Right cardiac atrium (tissue), 5 donors: Measurements from ENCODE around the gene TMCO5A. TPM values are rescaled to one million over a fixed set of nuclear protein-coding genes. Genes with fewer than 3 reads are reported as not detected.

Source experiments
- ATAC-seq, 2 donors: fragments of 200-7000 bp; cut with Tn5 transposase; one replicate each; pipeline versions ENCODE4 v1.8.0 to v1.9.1; 2020; ENCODE audit warnings: moderate library complexity in 2 of 2, mild to moderate bottlenecking in 1 of 2
- DNase-seq, 3 donors: peaks; one replicate each; pipeline ENCODE4 v3.0.0-alpha.2; 2020
- H3K27ac ChIP-seq: one replicate; pipeline ENCODE4 v1.5.1; 2013; ENCODE audit warnings: mild to moderate bottlenecking, low read length, control low read depth, moderate library complexity
- H3K27me3 ChIP-seq: one replicate; pipeline ENCODE4 v1.6.1; 2013; ENCODE audit not compliant: control insufficient read depth, insufficient read depth
- H3K4me1 ChIP-seq: one replicate; pipeline ENCODE4 v1.6.1; 2013; ENCODE audit warnings: low read length; ENCODE audit not compliant: control insufficient read depth, insufficient read depth
- H3K4me3 ChIP-seq: one replicate; pipeline ENCODE4 v1.5.1; 2013; ENCODE audit warnings: low read length, control low read depth
- H3K9me3 ChIP-seq: one replicate; pipeline ENCODE4 v1.6.1; 2013; ENCODE audit warnings: low read length; ENCODE audit not compliant: control insufficient read depth
- WGBS: extraction: QIAGEN DNeasy Blood & Tissue Kit; methylation state at CpG from one replicate; pipeline ENCODE4 v1.1.7; 2013; 5-methylcytosine and 5-hydroxymethylcytosine counted together
- intact Hi-C, 4 donors: fragments of 100-400 bp; cut with DNase I; formaldehyde crosslinking; loops; one replicate each; pipeline versions ENCODE4 v1.11.0 to v1.14.0; 2022 to 2023
- polyA plus RNA-seq: library from polyadenylated mRNA; stranded (reverse); fragments of 200-250 nt; gene quantifications from one replicate; pipeline ENCODE4 v1.2.3, GENCODE V29; 2013
- total RNA-seq, 4 donors: library from RNA; stranded (reverse); fragmentation: NEBNext Ultra II Directional; extraction: Animal tissue kit (Norgen Biotek cat#: 25700); gene quantifications; one replicate each; pipeline ENCODE4 v1.2.1, GENCODE V29; 2021
- donor health status: healthy with polysubstance abuse.
- donor health status: DM: no; HTN: yes; CAD: no.
- donor health status: DM: no; HTN: no; CAD: no.
- donor health status: DM: no; HTN: yes; CAD: no; lungs with severe emphysema.
- donor health status: DM: yes; HTN: yes; CAD: no.

TMCO5A gene
- total and polyA plus RNA-seq, 5 donors = not detected

GRCh38 chr15:37973856-37974255, 39.4 kb downstream of the TMCO5A start:
- ATAC-seq (no peak), DNase-seq (no peak)
- intact Hi-C loops = no loop called here
- Histone ChIP-seq H3K27me3 (no peaks in the 10 kb centered on the region), H3K4me1 (no peaks in the 10 kb centered on the region), H3K9me3 (no peaks in the 10 kb centered on the region), H3K4me3 (no peak overlapping the region), H3K27ac (no peak overlapping the region)
- WGBS = 74% methylated on average over 2 of the region's 2 CpGs

GRCh38 chr15:37978231-37978630, 43.8 kb downstream of the TMCO5A start:
- no peak for ATAC-seq
- DNase-seq = no peak
- Histone ChIP-seq H3K27ac (no peak overlapping the region), H3K4me1 (no peaks in the 10 kb centered on the region), H3K4me3 (no peak overlapping the region), H3K9me3 (no peaks in the 10 kb centered on the region), H3K27me3 (no peaks in the 10 kb centered on the region)
- intact Hi-C loops = no loop called here
- WGBS = 93% methylated on average over 4 of the region's 4 CpGs

GRCh38 chr15:37979671-37980409, 45.4 kb downstream of the TMCO5A start:
- DNase-seq (peak in 2 of 3 donors; percentile 69 to 76), ATAC-seq (peak in 1 of 2 donors; percentile 66)
- no peaks in the 10 kb centered on the region for H3K4me1 ChIP-seq
- H3K9me3 ChIP-seq = no peaks in the 10 kb centered on the region
- H3K27me3 ChIP-seq = no peaks in the 10 kb centered on the region
- 65% methylated on average over 11 of the region's 11 CpGs for WGBS
- H3K27ac ChIP-seq = no peak overlapping the region
- intact Hi-C loops = no loop called here
- H3K4me3 ChIP-seq = no peak overlapping the region

- Histone ChIP-seq H3K4me1 (no peaks in the 10 kb centered on the region), H3K27ac (no peak overlapping the region), H3K4me3 (no peak overlapping the region), H3K9me3 (no peaks in the 10 kb centered on the region), H3K27me3 (no peaks in the 10 kb centered on the region)
- WGBS = 57% methylated on average over 5 of the region's 5 CpGs
- intact Hi-C loops = no loop called here
- DNase-seq (no peak), ATAC-seq (no peak)
Measured at GRCh38 chr15:37981201-37981600, 46.8 kb downstream of the TMCO5A start.

- peak in 1 of 3 donors; percentile 50 for DNase-seq
- no peaks in the 10 kb centered on the region for H3K4me1 ChIP-seq
- H3K9me3 ChIP-seq = no peaks in the 10 kb centered on the region
- 35% methylated on average over 3 of the region's 3 CpGs for WGBS
- no peaks in the 10 kb centered on the region for H3K27me3 ChIP-seq
- H3K4me3 ChIP-seq = no peak overlapping the region
- intact Hi-C loops = no loop called here
- H3K27ac ChIP-seq = no peak overlapping the region
- ATAC-seq = peak; percentile 47 to 61
Measured at GRCh38 chr15:37981775-37982174, 47.3 kb downstream of the TMCO5A start.

- H3K4me1 ChIP-seq = no peaks in the 10 kb centered on the region
- WGBS = 96% methylated on average over 1 of the region's 1 CpG
- no peaks in the 10 kb centered on the region for H3K9me3 ChIP-seq
- DNase-seq (no peak), ATAC-seq (no peak)
- no peaks in the 10 kb centered on the region for H3K27me3 ChIP-seq
- H3K4me3 ChIP-seq = no peak overlapping the region
- no peak overlapping the region for H3K27ac ChIP-seq
- intact Hi-C loops = no loop called here
Measured at GRCh38 chr15:37984368-37984767, 49.9 kb downstream of the TMCO5A start.

GRCh38 chr15:37995461-37996347, 61.3 kb downstream of the TMCO5A start:
- intact Hi-C loops = loop anchor here (2.0 to 10.0 kb wide), 6 partner anchors 259 to 689 kb away; partner anchors contain the start of gene SPRED1 (in 1 of the 4)
- H3K9me3 ChIP-seq = no peaks in the 10 kb centered on the region
- 15% methylated on average over 8 of the region's 8 CpGs for WGBS
- no peaks in the 10 kb centered on the region for H3K27me3 ChIP-seq
- peaks cover 1% of the 10 kb centered on the region for H3K4me1 ChIP-seq
- no peak overlapping the region for H3K27ac ChIP-seq
- ATAC-seq = peak; percentile 81 to 85
- DNase-seq = peak in 1 of 3 donors; percentile 35
- no peak overlapping the region for H3K4me3 ChIP-seq
